ENCODE results near the gene GPATCH4. TPM values are rescaled to one million over a fixed set of nuclear protein-coding genes. Genes with fewer than 3 reads are reported as not detected.

Gene GPATCH4
- total RNA-seq, 1 experiment from 2014 or later, result 71.7 TPM

- Mint-ChIP-seq H3K27me3 (ENCODE audit: low read depth) (peaks cover 92% of the 10 kb centered on the region), H3K9me3 (no peaks in the 10 kb centered on the region; a peak in 1 of 5 replicates), H3K4me3 (peak overlapping the region; percentile 61 to 82), H3K36me3 (ENCODE audit: insufficient read depth in 1 of 3, low read depth in 3 of 3) (no peaks in the 10 kb centered on the region), H3K4me1 (peaks cover 6 to 7% of the 10 kb centered on the region in 2 experiments), H3K27ac (no peak overlapping the region; a peak in 1 of 7 replicates)
- Histone ChIP-seq H3K27me3 (ENCODE audit: insufficient read depth, low read length) (peaks cover 27% of the 10 kb centered on the region), H3T11ph (ENCODE audit: low read length) (no peak overlapping the region), H2AK5ac (ENCODE audit: insufficient read length, low read length) (no peak overlapping the region), H3K9me3 (ENCODE audit: control insufficient read depth, low read depth, low read length) (no peaks in the 10 kb centered on the region), H2BK20ac (ENCODE audit: low read depth, low read length, poor library complexity, severe bottlenecking) (no peak overlapping the region), H2AFZ (ENCODE audit: low read length) (no peak overlapping the region), H3K23me2 (ENCODE audit: insufficient read length, low read depth, low read length, poor library complexity, severe bottlenecking) (peaks cover 19% of the 10 kb centered on the region), H2BK120ac (ENCODE audit: low read depth, low read length, poor library complexity, severe bottlenecking) (no peak overlapping the region), H2BK15ac (ENCODE audit: low read depth, low read length) (no peak overlapping the region), H4K8ac (replicated peaks; ENCODE audit: insufficient read length, low read depth, low read length) (no peak overlapping the region), H3K79me1 (ENCODE audit: insufficient read depth, low read depth, low read length, poor library complexity, severe bottlenecking) (no peaks in the 10 kb centered on the region), H3K4me2 (ENCODE audit: insufficient read depth, insufficient read length, low read length) (peak overlapping the region; percentile 56), H2BK5ac (ENCODE audit: insufficient read length, low read length) (no peak overlapping the region), H2BK12ac (ENCODE audit: insufficient read length, low read depth, low read length) (no peak overlapping the region), H3K4ac (ENCODE audit: low read depth, low read length) (no peak overlapping the region), H3K56ac (ENCODE audit: insufficient read length, low read depth, low read length) (no peak overlapping the region), H4K91ac (ENCODE audit: insufficient read length, low read depth, low read length) (no peak overlapping the region), H3K9ac (ENCODE audit: extremely low read depth, insufficient read length, low read length) (no peak overlapping the region), H3K23ac (ENCODE audit: insufficient read length, low read depth, low read length) (no peak overlapping the region), H3K4me1 (ENCODE audit: insufficient read depth, low read length) (no peaks in the 10 kb centered on the region), H4K5ac (ENCODE audit: insufficient read length, low read depth, low read length) (no peak overlapping the region), H4K20me1 (ENCODE audit: control insufficient read depth, insufficient read depth, insufficient read length) (no peaks in the 10 kb centered on the region), H3K79me2 (ENCODE audit: insufficient read depth, low read length) (no peaks in the 10 kb centered on the region), H3K27ac (ENCODE audit: insufficient read length, low read depth, low read length) (no peak overlapping the region), H3K14ac (ENCODE audit: insufficient read depth, low read length) (no peak overlapping the region), H3K18ac (ENCODE audit: insufficient read length, low read depth, low read length) (no peak overlapping the region)
- no CpG with 5 or more reads among the region's 55 CpGs for WGBS (ENCODE audit: extremely low coverage, insufficient read length, low lambda C conversion rate)
- TF ChIP-seq CTCF (conservative IDR thresholded peaks at IDR 0.05), result no peak
- DNase-seq, result no peak
Measured at GRCh38 chr1:156624814-156625435, 23.6 kb upstream of the GPATCH4 start.
